ENCODE measurements around the gene USP47.

The USP47 gene

GRCh38 chr11:11871991-11872401, 30.2 kb downstream of the USP47 start:
- DNase-seq: no peak

- DNase-seq: no peak
These were observed 34.7 kb downstream of the USP47 start for GRCh38 chr11:11876458-11876857.

GRCh38 chr11:11880179-11880578, 38.4 kb downstream of the USP47 start:
- DNase-seq: no peak

GRCh38 chr11:11882539-11882938, 40.8 kb downstream of the USP47 start:
- no peak for DNase-seq

- DNase-seq: no peak
These were observed 42.6 kb downstream of the USP47 start for GRCh38 chr11:11884351-11884750.

GRCh38 chr11:11884774-11885481, 43.2 kb downstream of the USP47 start:
- no peak for DNase-seq

- DNase-seq: no peak
These were observed 52.7 kb downstream of the USP47 start for GRCh38 chr11:11894486-11894885.

- DNase-seq: no peak
These were observed 53.9 kb downstream of the USP47 start for GRCh38 chr11:11895672-11896071.

GRCh38 chr11:11898648-11899047, 56.9 kb downstream of the USP47 start:
- DNase-seq: no peak

GRCh38 chr11:11899401-11899800, 57.6 kb downstream of the USP47 start:
- DNase-seq: no peak

GRCh38 chr11:11901929-11902328, 60.2 kb downstream of the USP47 start:
- no peak for DNase-seq

GRCh38 chr11:11909727-11910126, 68.0 kb downstream of the USP47 start:
- DNase-seq: no peak

GRCh38 chr11:11910541-11910940, 68.8 kb downstream of the USP47 start:
- no peak for DNase-seq

- no peak for DNase-seq
These were observed 71.6 kb downstream of the USP47 start for GRCh38 chr11:11913395-11913794.

- no peak for DNase-seq
These were observed 73.9 kb downstream of the USP47 start for GRCh38 chr11:11915625-11916024.

- no peak for DNase-seq
These were observed 75.2 kb downstream of the USP47 start for GRCh38 chr11:11916981-11917399.

GRCh38 chr11:11923828-11924227, 82.1 kb downstream of the USP47 start:
- no peak for DNase-seq

- no peak for DNase-seq
These were observed 88.1 kb downstream of the USP47 start for GRCh38 chr11:11929920-11930319.

- DNase-seq: no peak
These were observed 89.8 kb downstream of the USP47 start for GRCh38 chr11:11931461-11932055.

- DNase-seq: no peak
These were observed 93.8 kb downstream of the USP47 start for GRCh38 chr11:11935536-11935935.

GRCh38 chr11:11937433-11937832, 95.7 kb downstream of the USP47 start:
- DNase-seq: no peak

- DNase-seq: no peak
These were observed 96.2 kb downstream of the USP47 start for GRCh38 chr11:11937957-11938356.

GRCh38 chr11:11940551-11940950, 98.8 kb downstream of the USP47 start:
- DNase-seq: no peak

- no peak for DNase-seq
These were observed 100.9 kb downstream of the USP47 start for GRCh38 chr11:11942668-11943067.

GRCh38 chr11:11944444-11944843, 102.7 kb downstream of the USP47 start:
- DNase-seq: no peak
